Caco-2 (cell line): ENCODE results near the gene ANGPTL8. TPM values are rescaled to one million over a fixed set of nuclear protein-coding genes. Genes with fewer than 3 reads are reported as not detected.
A peak's percentile ranks its signal among the peaks of the same experiment; 100 is the strongest.

Source experiments
- BruUV-seq: library from RNA; stranded (reverse); fragments of 400-500 nt; replicated peaks from 2 replicates; lab custom pipeline; 2021; lab: Mats Ljungman, UMichigan
- CTCF ChIA-PET: fragments of 300-600 bp; sonication (Branson Sonifier 250); formaldehyde crosslinking; loops from one replicate; lab custom pipeline; 2022; ENCODE audit warnings: antibody characterized with exemption; lab: Charles Lee
- POLR2A ChIA-PET: fragments of 300-600 bp; sonication (Branson Sonifier 250); formaldehyde crosslinking; loops from one replicate; lab custom pipeline; 2022; ENCODE audit warnings: antibody characterized with exemption; lab: Charles Lee
- DNase-seq, 2 experiments: peaks; one replicate each; pipeline versions ENCODE4 v3.0.0 to v3.0.0-alpha.2; 2020 to 2022
- H3K27me3 ChIP-seq: replicated peaks from 2 replicates; pipeline ENCODE4 v1.6.0; 2011; ENCODE audit warnings: low read length; ENCODE audit not compliant: control insufficient read depth, insufficient read depth
- H3K36me3 ChIP-seq: 2 replicates; pipeline ENCODE4 v1.5.1; 2011; ENCODE audit warnings: low read length; ENCODE audit not compliant: control insufficient read depth, insufficient read depth
- H3K4me1 ChIP-seq: fragments of 250-450 bp; sonication (Bioruptor Pico); 2 replicates; pipeline ENCODE4 v1.5.1; 2020; ENCODE audit warnings: mild to moderate bottlenecking
- H3K4me3 ChIP-seq: 2 replicates; pipeline ENCODE4 v1.5.1; 2011; ENCODE audit warnings: low read depth, mild to moderate bottlenecking, control low read depth, low read length
- H3K9me3 ChIP-seq: fragments of 250-450 bp; sonication (Bioruptor Pico); 2 replicates; pipeline ENCODE4 v1.5.1; 2020; ENCODE audit warnings: mild to moderate bottlenecking, moderate library complexity
- H3K27ac Mint-ChIP-seq: one replicate; pipeline ENCODE4 v1.8.0; 2022; ENCODE audit warnings: mixed read lengths; ENCODE audit not compliant: unreplicated experiment
- H3K27me3 Mint-ChIP-seq: one replicate; pipeline ENCODE4 v1.8.0; 2022; ENCODE audit warnings: mixed read lengths; ENCODE audit not compliant: insufficient read depth, unreplicated experiment
- H3K36me3 Mint-ChIP-seq: one replicate; pipeline ENCODE4 v1.8.0; 2022; ENCODE audit warnings: mild to moderate bottlenecking, mixed read lengths; ENCODE audit not compliant: insufficient read depth, unreplicated experiment
- H3K4me1 Mint-ChIP-seq: one replicate; pipeline ENCODE4 v1.8.0; 2022; ENCODE audit warnings: low read depth, mixed read lengths; ENCODE audit not compliant: unreplicated experiment
- H3K4me3 Mint-ChIP-seq: one replicate; pipeline ENCODE4 v1.8.0; 2022; ENCODE audit warnings: mild to moderate bottlenecking, moderate library complexity, mixed read lengths; ENCODE audit not compliant: unreplicated experiment
- H3K9me3 Mint-ChIP-seq: one replicate; pipeline ENCODE4 v1.8.0; 2022; ENCODE audit warnings: mixed read lengths; ENCODE audit not compliant: unreplicated experiment
- CTCF ChIP-seq, 2 experiments: fragments of 200-600 bp in 1 of 2; IDR thresholded peaks; 1 replicate in 1 of 2; 2 replicates in 1 of 2; pipeline versions ENCODE4 v1.5.1 to v1.8.0; 2011 to 2022; ENCODE audit warnings: antibody characterized with exemption in 1 of 2, control low read depth in 1 of 2, inconsistent platforms in 1 of 2, low read depth in 1 of 2, low read length in 1 of 2, mild to moderate bottlenecking in 1 of 2, moderate library complexity in 1 of 2; ENCODE audit not compliant: insufficient read depth in 1 of 2, severe bottlenecking in 1 of 2, unreplicated experiment in 1 of 2
- intact Hi-C: fragments of 100-400 bp; cut with micrococcal nuclease; formaldehyde crosslinking; loops from one replicate; pipeline ENCODE4 v1.10.0; 2022; ENCODE audit not compliant: unreplicated experiment
- total RNA-seq: library from RNA; stranded (reverse); gene quantifications from 2 replicates; pipeline ENCODE4 v1.2.3, GENCODE V29; 2022

Gene ANGPTL8
- total RNA-seq, 1 experiment from 2014 or later: not detected

GRCh38 chr19:11261971-11262839 is 22.8 kb downstream of the ANGPTL8 start, which contains the start of gene DOCK6:
TSS of gene DOCK6 (minus strand) at chr19:11262524. CDS start at chr19:11262440, 84 bp downstream.
- Mint-ChIP-seq H3K27me3 (no peaks in the 10 kb centered on the region), H3K9me3 (no peaks in the 10 kb centered on the region), H3K36me3 (peaks cover 20% of the 10 kb centered on the region), H3K4me3 (peak within 1 kb of the TSS; percentile 71), H3K4me1 (peaks cover 30% of the 10 kb centered on the region), H3K27ac (peak within 1 kb of the TSS; percentile 61)
- Histone ChIP-seq H3K4me3 (peak within 1 kb of the TSS; percentile 75), H3K27me3 (no peaks in the 10 kb centered on the region), H3K36me3 (no peaks in the 10 kb centered on the region), H3K9me3 (no peaks in the 10 kb centered on the region), H3K4me1 (peaks cover 39% of the 10 kb centered on the region)
- DNase-seq: peak in 1 of 2 experiments; percentile 59
- no TSS peak for BruUV-seq
- POLR2A ChIA-PET: no interaction called here
- peak; percentile 47 to 59 for TF ChIP-seq CTCF (IDR thresholded peaks at IDR 0.05; ENCODE audit: insufficient read depth in 1 of 2, low read depth in 1 of 2, low read length in 1 of 2, severe bottlenecking in 1 of 2, unreplicated experiment in 1 of 2)
- intact Hi-C loops: no loop called here
- CTCF ChIA-PET: interaction anchor here (0.6 to 1.0 kb wide), 2 partner anchors 11 to 64 kb away, joined by 4 read pairs; no protein-coding TSS in a partner anchor

DNA sequence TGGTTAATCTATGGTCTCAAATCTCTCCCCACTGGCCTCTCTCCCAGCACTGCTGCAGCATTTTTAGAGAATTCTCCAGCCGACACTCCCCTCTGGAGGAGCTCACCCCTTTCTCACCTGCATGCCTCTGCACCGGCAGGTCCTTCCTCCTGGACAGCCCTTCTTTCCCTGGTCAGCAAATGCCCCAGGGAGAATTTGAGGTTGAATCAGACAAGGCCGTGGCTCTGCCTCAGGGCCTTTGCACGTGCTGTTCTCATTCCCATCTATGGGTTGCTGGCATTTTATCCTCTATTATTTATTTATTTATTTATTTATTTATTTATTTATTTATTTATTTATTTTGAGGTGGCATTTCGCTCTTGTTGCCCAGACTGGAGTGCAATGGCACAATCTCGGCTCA is 24.3 kb downstream of the ANGPTL8 start:
- no peak overlapping the region for H3K4me3 ChIP-seq
- no TSS peak for BruUV-seq
- TF ChIP-seq CTCF (IDR thresholded peaks at IDR 0.05; ENCODE audit: insufficient read depth in 1 of 2, low read depth in 1 of 2, low read length in 1 of 2, severe bottlenecking in 1 of 2, unreplicated experiment in 1 of 2): no peak
- Mint-ChIP-seq H3K27me3 (no peaks in the 10 kb centered on the region), H3K9me3 (no peaks in the 10 kb centered on the region), H3K4me3 (peak overlapping the region; percentile 59), H3K4me1 (peaks cover 36% of the 10 kb centered on the region), H3K36me3 (peaks cover 23% of the 10 kb centered on the region), H3K27ac (peak overlapping the region; percentile 48)
- H3K4me1 ChIP-seq: peaks cover 41% of the 10 kb centered on the region
- no peaks in the 10 kb centered on the region for H3K27me3 ChIP-seq
- POLR2A ChIA-PET: no interaction called here
- DNase-seq: no peak
- no peaks in the 10 kb centered on the region for H3K36me3 ChIP-seq
- H3K9me3 ChIP-seq: no peaks in the 10 kb centered on the region
- CTCF ChIA-PET: no interaction called here
- intact Hi-C loops: no loop called here

- TF ChIP-seq CTCF (IDR thresholded peaks at IDR 0.05; ENCODE audit: insufficient read depth in 1 of 2, low read depth in 1 of 2, low read length in 1 of 2, severe bottlenecking in 1 of 2, unreplicated experiment in 1 of 2): no peak
- no peaks in the 10 kb centered on the region for H3K9me3 ChIP-seq
- no peaks in the 10 kb centered on the region for H3K36me3 ChIP-seq
- ChIA-PET POLR2A (interaction anchor here (0.6 kb wide), 1 partner anchor 663 kb away, joined by 8 read pairs; no protein-coding TSS in a partner anchor), CTCF (interaction anchor here (0.6 to 0.8 kb wide), 3 partner anchors 21 to 117 kb away, joined by 3 to 5 read pairs (median 4); no protein-coding TSS in a partner anchor)
- H3K9me3 Mint-ChIP-seq: no peaks in the 10 kb centered on the region
- DNase-seq: peak; percentile 83 to 86
- intact Hi-C loops: loop anchor here (1.0 kb wide), 1 partner anchor 11 kb away; no protein-coding TSS in a partner anchor
- peaks cover 23% of the 10 kb centered on the region for H3K36me3 Mint-ChIP-seq
- H3K4me3 ChIP-seq: no peak overlapping the region
- no TSS peak for BruUV-seq
- H3K4me1 Mint-ChIP-seq: peaks cover 44% of the 10 kb centered on the region
- no peaks in the 10 kb centered on the region for H3K27me3 ChIP-seq
- peak overlapping the region; percentile 12 for H3K4me3 Mint-ChIP-seq
- H3K4me1 ChIP-seq: peaks cover 46% of the 10 kb centered on the region
- H3K27me3 Mint-ChIP-seq: no peaks in the 10 kb centered on the region
- H3K27ac Mint-ChIP-seq: peak overlapping the region; percentile 87
Observed at GRCh38 chr19:11264452-11265176, 25.2 kb downstream of the ANGPTL8 start.
